ENCODE results near the gene S1PR4.

DNA sequence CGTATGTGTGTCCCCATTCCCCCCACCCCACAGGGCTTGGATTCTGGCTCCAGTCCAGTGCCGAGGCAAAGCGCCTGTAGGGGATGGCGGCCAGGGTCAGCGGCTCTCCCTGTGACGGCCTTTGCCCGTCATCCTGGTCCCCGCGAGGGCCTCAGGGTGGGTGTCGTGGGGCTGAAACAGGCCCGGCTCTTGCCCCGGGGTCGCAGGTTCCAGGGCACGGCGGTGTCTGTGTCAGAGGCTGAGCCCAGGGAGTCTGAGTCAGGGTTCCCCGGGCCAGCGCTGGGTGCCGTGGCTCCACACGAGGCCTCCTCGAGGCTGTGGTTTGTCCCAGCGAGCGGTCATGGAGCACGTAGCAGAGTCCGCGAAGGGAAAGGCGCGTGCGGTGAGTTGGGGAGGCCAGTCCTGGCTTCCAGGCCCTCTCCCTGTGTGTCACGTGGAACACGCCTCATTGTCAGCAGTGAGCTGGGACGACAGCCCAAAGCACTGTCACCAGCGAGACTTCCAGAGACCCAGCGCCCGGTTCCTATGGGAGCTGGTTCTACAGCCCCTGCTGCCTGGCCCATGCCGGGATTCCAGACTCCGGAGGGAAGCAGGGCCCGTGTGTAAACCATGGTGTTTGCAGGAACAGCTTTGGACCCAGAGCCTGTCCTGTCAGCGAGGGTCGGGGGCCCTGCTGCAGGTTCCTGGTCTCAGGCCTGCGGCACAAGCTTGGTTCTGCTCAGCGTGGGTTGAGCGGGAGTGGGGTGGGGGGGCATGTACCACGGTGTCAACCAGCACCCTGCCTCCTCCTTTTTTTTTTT is 20.5 kb downstream of the S1PR4 start:
- TF ChIP-seq, protein P1, sequence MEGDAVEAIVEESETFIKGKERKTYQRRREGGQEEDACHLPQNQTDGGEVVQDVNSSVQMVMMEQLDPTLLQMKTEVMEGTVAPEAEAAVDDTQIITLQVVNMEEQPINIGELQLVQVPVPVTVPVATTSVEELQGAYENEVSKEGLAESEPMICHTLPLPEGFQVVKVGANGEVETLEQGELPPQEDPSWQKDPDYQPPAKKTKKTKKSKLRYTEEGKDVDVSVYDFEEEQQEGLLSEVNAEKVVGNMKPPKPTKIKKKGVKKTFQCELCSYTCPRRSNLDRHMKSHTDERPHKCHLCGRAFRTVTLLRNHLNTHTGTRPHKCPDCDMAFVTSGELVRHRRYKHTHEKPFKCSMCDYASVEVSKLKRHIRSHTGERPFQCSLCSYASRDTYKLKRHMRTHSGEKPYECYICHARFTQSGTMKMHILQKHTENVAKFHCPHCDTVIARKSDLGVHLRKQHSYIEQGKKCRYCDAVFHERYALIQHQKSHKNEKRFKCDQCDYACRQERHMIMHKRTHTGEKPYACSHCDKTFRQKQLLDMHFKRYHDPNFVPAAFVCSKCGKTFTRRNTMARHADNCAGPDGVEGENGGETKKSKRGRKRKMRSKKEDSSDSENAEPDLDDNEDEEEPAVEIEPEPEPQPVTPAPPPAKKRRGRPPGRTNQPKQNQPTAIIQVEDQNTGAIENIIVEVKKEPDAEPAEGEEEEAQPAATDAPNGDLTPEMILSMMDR (IDR thresholded peaks at IDR 0.05; ENCODE audit: insufficient read depth, low read length), result no peak
- TF ChIP-seq, protein P2, sequence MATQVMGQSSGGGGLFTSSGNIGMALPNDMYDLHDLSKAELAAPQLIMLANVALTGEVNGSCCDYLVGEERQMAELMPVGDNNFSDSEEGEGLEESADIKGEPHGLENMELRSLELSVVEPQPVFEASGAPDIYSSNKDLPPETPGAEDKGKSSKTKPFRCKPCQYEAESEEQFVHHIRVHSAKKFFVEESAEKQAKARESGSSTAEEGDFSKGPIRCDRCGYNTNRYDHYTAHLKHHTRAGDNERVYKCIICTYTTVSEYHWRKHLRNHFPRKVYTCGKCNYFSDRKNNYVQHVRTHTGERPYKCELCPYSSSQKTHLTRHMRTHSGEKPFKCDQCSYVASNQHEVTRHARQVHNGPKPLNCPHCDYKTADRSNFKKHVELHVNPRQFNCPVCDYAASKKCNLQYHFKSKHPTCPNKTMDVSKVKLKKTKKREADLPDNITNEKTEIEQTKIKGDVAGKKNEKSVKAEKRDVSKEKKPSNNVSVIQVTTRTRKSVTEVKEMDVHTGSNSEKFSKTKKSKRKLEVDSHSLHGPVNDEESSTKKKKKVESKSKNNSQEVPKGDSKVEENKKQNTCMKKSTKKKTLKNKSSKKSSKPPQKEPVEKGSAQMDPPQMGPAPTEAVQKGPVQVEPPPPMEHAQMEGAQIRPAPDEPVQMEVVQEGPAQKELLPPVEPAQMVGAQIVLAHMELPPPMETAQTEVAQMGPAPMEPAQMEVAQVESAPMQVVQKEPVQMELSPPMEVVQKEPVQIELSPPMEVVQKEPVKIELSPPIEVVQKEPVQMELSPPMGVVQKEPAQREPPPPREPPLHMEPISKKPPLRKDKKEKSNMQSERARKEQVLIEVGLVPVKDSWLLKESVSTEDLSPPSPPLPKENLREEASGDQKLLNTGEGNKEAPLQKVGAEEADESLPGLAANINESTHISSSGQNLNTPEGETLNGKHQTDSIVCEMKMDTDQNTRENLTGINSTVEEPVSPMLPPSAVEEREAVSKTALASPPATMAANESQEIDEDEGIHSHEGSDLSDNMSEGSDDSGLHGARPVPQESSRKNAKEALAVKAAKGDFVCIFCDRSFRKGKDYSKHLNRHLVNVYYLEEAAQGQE (IDR thresholded peaks at IDR 0.05; ENCODE audit: insufficient replicate concordance, low read depth), result no peak
- no peak for TF ChIP-seq SPI1 (IDR thresholded peaks at IDR 0.05; ENCODE audit: borderline replicate concordance, low read depth)

All from HL-60 (cell line).